ENCODE data around the gene CXXC5. TPM values are rescaled to one million over a fixed set of nuclear protein-coding genes. Genes with fewer than 3 reads are reported as not detected.

The CXXC5 gene
- total RNA-seq, 1 experiment from 2014 or later: 97.2 TPM

DNA sequence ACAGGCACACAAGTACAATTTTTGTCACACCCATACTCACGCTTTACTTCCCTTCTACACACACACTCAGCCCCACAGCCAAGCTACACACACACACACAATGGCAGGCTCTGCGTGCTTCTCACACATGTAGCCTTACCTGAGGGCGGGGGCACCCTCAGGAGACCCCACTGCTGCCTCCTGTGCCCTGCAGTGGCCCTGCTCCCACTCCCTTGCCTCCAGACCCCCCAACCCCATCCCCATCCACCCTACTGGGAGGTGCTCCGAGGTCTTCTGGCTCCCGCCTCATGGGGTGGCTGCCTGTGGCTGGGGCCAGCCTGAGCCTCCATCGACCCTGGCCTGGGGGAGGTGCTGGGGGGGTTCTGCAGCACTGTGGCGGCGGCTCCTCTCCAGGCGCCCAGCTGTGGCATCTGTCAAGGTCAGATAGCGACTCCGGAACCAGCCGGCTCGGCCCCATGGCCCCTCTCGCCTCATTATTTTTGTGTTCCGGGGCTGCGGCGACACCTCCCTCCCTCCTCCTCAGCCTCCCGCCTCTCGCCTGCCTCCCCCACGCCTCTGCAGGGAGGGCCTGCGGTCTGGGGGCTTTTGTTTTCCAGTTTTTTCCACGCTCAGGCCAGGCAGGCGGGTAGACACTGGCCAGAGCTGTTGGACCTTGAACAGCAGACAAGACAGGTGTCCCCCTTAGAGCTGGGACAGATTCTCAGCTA, 21.7 kb downstream of the CXXC5 start:
- H3K4me1 Mint-ChIP-seq: peaks cover 70% of the 10 kb centered on the region
- DNase-seq (ENCODE audit: low spot score): no peak
- no peaks in the 10 kb centered on the region for H3K27me3 Mint-ChIP-seq (ENCODE audit: low read depth)
- H3K4me3 Mint-ChIP-seq: no peak overlapping the region
- H3K27ac Mint-ChIP-seq: peak overlapping the region; percentile 59; the same call in 1 of the 2 replicates
- H3K9me3 Mint-ChIP-seq: no peaks in the 10 kb centered on the region
- ATAC-seq: no peak
- POLR2A ChIA-PET: interaction anchor here (0.9 to 1.9 kb wide), 3 partner anchors 22 to 41 kb away, joined by 3 to 5 read pairs (median 3); partner anchors contain the start of gene CXXC5
- CTCF ChIA-PET: interaction anchor here (1.0 to 3.1 kb wide), 10 partner anchors 10 to 96 kb away, joined by 3 to 29 read pairs (median 10); partner anchors contain the start of gene CXXC5
- H3K36me3 Mint-ChIP-seq: no peaks in the 10 kb centered on the region; the same call in 1 of the 2 replicates
- TF ChIP-seq NFATC4 (CRISPR knock-in tag; IDR thresholded peaks at IDR 0.05): no peak
- TF ChIP-seq, protein P1, sequence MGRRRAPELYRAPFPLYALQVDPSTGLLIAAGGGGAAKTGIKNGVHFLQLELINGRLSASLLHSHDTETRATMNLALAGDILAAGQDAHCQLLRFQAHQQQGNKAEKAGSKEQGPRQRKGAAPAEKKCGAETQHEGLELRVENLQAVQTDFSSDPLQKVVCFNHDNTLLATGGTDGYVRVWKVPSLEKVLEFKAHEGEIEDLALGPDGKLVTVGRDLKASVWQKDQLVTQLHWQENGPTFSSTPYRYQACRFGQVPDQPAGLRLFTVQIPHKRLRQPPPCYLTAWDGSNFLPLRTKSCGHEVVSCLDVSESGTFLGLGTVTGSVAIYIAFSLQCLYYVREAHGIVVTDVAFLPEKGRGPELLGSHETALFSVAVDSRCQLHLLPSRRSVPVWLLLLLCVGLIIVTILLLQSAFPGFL (CRISPR knock-in tag; IDR thresholded peaks at IDR 0.05; ENCODE audit: borderline replicate concordance): no peak
- TF ChIP-seq TP53 (CRISPR knock-in tag; IDR thresholded peaks at IDR 0.05): no peak
- TF ChIP-seq ZNF232 (CRISPR knock-in tag; IDR thresholded peaks at IDR 0.05): no peak
- TF ChIP-seq, protein P2, sequence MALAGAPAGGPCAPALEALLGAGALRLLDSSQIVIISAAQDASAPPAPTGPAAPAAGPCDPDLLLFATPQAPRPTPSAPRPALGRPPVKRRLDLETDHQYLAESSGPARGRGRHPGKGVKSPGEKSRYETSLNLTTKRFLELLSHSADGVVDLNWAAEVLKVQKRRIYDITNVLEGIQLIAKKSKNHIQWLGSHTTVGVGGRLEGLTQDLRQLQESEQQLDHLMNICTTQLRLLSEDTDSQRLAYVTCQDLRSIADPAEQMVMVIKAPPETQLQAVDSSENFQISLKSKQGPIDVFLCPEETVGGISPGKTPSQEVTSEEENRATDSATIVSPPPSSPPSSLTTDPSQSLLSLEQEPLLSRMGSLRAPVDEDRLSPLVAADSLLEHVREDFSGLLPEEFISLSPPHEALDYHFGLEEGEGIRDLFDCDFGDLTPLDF (CRISPR knock-in tag; IDR thresholded peaks at IDR 0.05): no peak
- TF ChIP-seq, protein P3, sequence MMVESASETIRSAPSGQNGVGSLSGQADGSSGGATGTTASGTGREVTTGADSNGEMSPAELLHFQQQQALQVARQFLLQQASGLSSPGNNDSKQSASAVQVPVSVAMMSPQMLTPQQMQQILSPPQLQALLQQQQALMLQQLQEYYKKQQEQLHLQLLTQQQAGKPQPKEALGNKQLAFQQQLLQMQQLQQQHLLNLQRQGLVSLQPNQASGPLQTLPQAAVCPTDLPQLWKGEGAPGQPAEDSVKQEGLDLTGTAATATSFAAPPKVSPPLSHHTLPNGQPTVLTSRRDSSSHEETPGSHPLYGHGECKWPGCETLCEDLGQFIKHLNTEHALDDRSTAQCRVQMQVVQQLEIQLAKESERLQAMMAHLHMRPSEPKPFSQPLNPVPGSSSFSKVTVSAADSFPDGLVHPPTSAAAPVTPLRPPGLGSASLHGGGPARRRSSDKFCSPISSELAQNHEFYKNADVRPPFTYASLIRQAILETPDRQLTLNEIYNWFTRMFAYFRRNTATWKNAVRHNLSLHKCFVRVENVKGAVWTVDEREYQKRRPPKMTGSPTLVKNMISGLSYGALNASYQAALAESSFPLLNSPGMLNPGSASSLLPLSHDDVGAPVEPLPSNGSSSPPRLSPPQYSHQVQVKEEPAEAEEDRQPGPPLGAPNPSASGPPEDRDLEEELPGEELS (CRISPR knock-in tag; IDR thresholded peaks at IDR 0.05): no peak
- TF ChIP-seq, protein P4, sequence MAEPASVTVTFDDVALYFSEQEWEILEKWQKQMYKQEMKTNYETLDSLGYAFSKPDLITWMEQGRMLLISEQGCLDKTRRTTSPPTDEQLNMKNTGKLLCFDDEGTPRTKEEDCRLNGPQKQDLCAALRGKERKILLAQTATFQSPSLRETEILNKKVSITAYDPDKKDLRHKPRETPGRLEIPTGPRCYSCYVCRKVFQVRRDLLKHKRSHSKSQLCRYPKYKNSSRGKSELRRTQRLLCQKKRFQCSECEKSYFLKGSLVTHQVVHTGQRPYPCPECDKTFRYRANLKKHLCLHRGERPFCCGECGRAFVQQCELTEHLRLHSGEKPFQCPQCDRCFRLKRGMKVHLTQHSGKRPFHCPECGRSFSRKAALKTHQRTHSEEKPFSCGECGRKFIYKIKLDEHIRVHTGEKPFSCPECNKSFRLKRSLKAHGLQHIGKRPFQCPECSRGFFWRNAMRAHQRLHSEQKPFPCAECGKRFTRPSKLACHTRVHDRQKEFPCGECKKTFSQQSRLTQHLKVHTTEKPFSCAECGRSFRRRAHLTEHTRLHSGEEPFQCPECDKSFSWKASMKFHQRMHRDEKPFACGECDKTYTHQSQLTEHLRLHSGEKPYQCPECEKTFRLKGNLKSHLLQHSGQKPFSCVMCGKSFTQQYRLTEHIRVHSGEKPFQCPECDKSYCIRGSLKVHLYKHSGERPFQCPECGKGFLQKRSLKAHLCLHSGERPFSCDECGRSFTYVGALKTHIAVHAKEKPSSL (CRISPR knock-in tag; conservative IDR thresholded peaks at IDR 0.05): no peak
- TF ChIP-seq, protein P5, sequence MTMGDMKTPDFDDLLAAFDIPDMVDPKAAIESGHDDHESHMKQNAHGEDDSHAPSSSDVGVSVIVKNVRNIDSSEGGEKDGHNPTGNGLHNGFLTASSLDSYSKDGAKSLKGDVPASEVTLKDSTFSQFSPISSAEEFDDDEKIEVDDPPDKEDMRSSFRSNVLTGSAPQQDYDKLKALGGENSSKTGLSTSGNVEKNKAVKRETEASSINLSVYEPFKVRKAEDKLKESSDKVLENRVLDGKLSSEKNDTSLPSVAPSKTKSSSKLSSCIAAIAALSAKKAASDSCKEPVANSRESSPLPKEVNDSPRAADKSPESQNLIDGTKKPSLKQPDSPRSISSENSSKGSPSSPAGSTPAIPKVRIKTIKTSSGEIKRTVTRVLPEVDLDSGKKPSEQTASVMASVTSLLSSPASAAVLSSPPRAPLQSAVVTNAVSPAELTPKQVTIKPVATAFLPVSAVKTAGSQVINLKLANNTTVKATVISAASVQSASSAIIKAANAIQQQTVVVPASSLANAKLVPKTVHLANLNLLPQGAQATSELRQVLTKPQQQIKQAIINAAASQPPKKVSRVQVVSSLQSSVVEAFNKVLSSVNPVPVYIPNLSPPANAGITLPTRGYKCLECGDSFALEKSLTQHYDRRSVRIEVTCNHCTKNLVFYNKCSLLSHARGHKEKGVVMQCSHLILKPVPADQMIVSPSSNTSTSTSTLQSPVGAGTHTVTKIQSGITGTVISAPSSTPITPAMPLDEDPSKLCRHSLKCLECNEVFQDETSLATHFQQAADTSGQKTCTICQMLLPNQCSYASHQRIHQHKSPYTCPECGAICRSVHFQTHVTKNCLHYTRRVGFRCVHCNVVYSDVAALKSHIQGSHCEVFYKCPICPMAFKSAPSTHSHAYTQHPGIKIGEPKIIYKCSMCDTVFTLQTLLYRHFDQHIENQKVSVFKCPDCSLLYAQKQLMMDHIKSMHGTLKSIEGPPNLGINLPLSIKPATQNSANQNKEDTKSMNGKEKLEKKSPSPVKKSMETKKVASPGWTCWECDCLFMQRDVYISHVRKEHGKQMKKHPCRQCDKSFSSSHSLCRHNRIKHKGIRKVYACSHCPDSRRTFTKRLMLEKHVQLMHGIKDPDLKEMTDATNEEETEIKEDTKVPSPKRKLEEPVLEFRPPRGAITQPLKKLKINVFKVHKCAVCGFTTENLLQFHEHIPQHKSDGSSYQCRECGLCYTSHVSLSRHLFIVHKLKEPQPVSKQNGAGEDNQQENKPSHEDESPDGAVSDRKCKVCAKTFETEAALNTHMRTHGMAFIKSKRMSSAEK (CRISPR knock-in tag; IDR thresholded peaks at IDR 0.05; ENCODE audit: borderline replicate concordance): no peak
- no peak for TF ChIP-seq HMGA2 (CRISPR knock-in tag; IDR thresholded peaks at IDR 0.05)
- no peak for TF ChIP-seq TCF7 (CRISPR knock-in tag; IDR thresholded peaks at IDR 0.05; ENCODE audit: low read depth)
- TF ChIP-seq, protein P6, sequence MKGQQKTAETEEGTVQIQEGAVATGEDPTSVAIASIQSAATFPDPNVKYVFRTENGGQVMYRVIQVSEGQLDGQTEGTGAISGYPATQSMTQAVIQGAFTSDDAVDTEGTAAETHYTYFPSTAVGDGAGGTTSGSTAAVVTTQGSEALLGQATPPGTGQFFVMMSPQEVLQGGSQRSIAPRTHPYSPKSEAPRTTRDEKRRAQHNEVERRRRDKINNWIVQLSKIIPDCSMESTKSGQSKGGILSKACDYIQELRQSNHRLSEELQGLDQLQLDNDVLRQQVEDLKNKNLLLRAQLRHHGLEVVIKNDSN (CRISPR knock-in tag; IDR thresholded peaks at IDR 0.05): no peak
- no peak for TF ChIP-seq ATF1 (CRISPR knock-in tag; IDR thresholded peaks at IDR 0.05)
- no peak for TF ChIP-seq CREB1 (CRISPR knock-in tag; IDR thresholded peaks at IDR 0.05)
- TF ChIP-seq, protein P7, sequence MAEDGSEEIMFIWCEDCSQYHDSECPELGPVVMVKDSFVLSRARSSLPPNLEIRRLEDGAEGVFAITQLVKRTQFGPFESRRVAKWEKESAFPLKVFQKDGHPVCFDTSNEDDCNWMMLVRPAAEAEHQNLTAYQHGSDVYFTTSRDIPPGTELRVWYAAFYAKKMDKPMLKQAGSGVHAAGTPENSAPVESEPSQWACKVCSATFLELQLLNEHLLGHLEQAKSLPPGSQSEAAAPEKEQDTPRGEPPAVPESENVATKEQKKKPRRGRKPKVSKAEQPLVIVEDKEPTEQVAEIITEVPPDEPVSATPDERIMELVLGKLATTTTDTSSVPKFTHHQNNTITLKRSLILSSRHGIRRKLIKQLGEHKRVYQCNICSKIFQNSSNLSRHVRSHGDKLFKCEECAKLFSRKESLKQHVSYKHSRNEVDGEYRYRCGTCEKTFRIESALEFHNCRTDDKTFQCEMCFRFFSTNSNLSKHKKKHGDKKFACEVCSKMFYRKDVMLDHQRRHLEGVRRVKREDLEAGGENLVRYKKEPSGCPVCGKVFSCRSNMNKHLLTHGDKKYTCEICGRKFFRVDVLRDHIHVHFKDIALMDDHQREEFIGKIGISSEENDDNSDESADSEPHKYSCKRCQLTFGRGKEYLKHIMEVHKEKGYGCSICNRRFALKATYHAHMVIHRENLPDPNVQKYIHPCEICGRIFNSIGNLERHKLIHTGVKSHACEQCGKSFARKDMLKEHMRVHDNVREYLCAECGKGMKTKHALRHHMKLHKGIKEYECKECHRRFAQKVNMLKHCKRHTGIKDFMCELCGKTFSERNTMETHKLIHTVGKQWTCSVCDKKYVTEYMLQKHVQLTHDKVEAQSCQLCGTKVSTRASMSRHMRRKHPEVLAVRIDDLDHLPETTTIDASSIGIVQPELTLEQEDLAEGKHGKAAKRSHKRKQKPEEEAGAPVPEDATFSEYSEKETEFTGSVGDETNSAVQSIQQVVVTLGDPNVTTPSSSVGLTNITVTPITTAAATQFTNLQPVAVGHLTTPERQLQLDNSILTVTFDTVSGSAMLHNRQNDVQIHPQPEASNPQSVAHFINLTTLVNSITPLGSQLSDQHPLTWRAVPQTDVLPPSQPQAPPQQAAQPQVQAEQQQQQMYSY (CRISPR knock-in tag; IDR thresholded peaks at IDR 0.05): no peak
- TF ChIP-seq, protein P8, sequence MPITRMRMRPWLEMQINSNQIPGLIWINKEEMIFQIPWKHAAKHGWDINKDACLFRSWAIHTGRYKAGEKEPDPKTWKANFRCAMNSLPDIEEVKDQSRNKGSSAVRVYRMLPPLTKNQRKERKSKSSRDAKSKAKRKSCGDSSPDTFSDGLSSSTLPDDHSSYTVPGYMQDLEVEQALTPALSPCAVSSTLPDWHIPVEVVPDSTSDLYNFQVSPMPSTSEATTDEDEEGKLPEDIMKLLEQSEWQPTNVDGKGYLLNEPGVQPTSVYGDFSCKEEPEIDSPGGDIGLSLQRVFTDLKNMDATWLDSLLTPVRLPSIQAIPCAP (CRISPR knock-in tag; IDR thresholded peaks at IDR 0.05): no peak
- TF ChIP-seq, protein P9, sequence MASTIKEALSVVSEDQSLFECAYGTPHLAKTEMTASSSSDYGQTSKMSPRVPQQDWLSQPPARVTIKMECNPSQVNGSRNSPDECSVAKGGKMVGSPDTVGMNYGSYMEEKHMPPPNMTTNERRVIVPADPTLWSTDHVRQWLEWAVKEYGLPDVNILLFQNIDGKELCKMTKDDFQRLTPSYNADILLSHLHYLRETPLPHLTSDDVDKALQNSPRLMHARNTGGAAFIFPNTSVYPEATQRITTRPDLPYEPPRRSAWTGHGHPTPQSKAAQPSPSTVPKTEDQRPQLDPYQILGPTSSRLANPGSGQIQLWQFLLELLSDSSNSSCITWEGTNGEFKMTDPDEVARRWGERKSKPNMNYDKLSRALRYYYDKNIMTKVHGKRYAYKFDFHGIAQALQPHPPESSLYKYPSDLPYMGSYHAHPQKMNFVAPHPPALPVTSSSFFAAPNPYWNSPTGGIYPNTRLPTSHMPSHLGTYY (CRISPR knock-in tag; IDR thresholded peaks at IDR 0.05): no peak
- TF ChIP-seq, protein P10, sequence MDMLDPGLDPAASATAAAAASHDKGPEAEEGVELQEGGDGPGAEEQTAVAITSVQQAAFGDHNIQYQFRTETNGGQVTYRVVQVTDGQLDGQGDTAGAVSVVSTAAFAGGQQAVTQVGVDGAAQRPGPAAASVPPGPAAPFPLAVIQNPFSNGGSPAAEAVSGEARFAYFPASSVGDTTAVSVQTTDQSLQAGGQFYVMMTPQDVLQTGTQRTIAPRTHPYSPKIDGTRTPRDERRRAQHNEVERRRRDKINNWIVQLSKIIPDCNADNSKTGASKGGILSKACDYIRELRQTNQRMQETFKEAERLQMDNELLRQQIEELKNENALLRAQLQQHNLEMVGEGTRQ (CRISPR knock-in tag; IDR thresholded peaks at IDR 0.05): no peak
